ENCODE measurements around the gene NAE1. TPM values are rescaled to one million over a fixed set of nuclear protein-coding genes. Genes with fewer than 3 reads are reported as not detected.

NAE1 gene
- total RNA-seq, 1 experiment from 2014 or later = 70.7 TPM

GRCh38 chr16:66809765-66810164, 21.0 kb downstream of the NAE1 start:
- no TSS peak for BruUV-seq (replicated peaks)
- intact Hi-C loops (cut with micrococcal nuclease; ENCODE audit: unreplicated experiment) = no loop called here
- ChIA-PET POLR2A (no interaction called here), CTCF (no interaction called here)
- Histone ChIP-seq H3K4me3 (ENCODE audit: low read depth in 2 of 2, low read length in 2 of 2) (no peak overlapping the region), H3K9me3 (ENCODE audit: control insufficient read depth, insufficient read depth, low read depth, low read length) (no peaks in the 10 kb centered on the region), H3K27me3 (ENCODE audit: control insufficient read depth, insufficient read depth, low read length) (no peaks in the 10 kb centered on the region), H3K36me3 (ENCODE audit: control insufficient read depth, insufficient read depth, low read length) (peaks cover 30% of the 10 kb centered on the region), H3K27ac (ENCODE audit: low read length) (no peak overlapping the region), H3K4me1 (ENCODE audit: control insufficient read depth, insufficient read depth, low read length) (no peaks in the 10 kb centered on the region)
- in situ Hi-C loops (cut with HindIII; ENCODE audit: low pct_unique_long_range_greater_than_20kb, low sequenced_read_pairs) = no loop called here
- TF ChIP-seq TCF7L2 (IDR thresholded peaks at IDR 0.05; ENCODE audit: low read depth, low read length) (no peak), REST (IDR thresholded peaks at IDR 0.05; ENCODE audit: insufficient read depth in 1 of 2, low read depth in 2 of 2, low read length in 1 of 2) (no peak), SIN3A (IDR thresholded peaks at IDR 0.05; ENCODE audit: borderline replicate concordance, insufficient read depth, low read depth, low read length) (no peak), CTCF (IDR thresholded peaks at IDR 0.05) (no peak)
- DNase-seq (ENCODE audit: low read depth, low spot score) (no peak), ATAC-seq (no peak)

GRCh38 chr16:66802159-66802558, 28.6 kb downstream of the NAE1 start:
- ATAC-seq (no peak), DNase-seq (ENCODE audit: low read depth, low spot score) (no peak)
- H3K9me3 ChIP-seq (ENCODE audit: control insufficient read depth, insufficient read depth, low read depth, low read length) = no peaks in the 10 kb centered on the region
- H3K27me3 ChIP-seq (ENCODE audit: control insufficient read depth, insufficient read depth, low read length) = no peaks in the 10 kb centered on the region
- H3K27ac ChIP-seq (ENCODE audit: low read length) = no peak overlapping the region
- no peak overlapping the region for H3K4me3 ChIP-seq (ENCODE audit: low read depth in 2 of 2, low read length in 2 of 2)
- ChIA-PET CTCF (no interaction called here), POLR2A (no interaction called here)
- no TSS peak for BruUV-seq (replicated peaks)
- intact Hi-C loops (cut with micrococcal nuclease; ENCODE audit: unreplicated experiment) (no loop called here), in situ Hi-C loops (cut with HindIII; ENCODE audit: low pct_unique_long_range_greater_than_20kb, low sequenced_read_pairs) (no loop called here)
- no peaks in the 10 kb centered on the region for H3K4me1 ChIP-seq (ENCODE audit: control insufficient read depth, insufficient read depth, low read length)
- TF ChIP-seq CTCF (IDR thresholded peaks at IDR 0.05) = no peak
- no peak for TF ChIP-seq TCF7L2 (IDR thresholded peaks at IDR 0.05; ENCODE audit: low read depth, low read length)
- no peak for TF ChIP-seq SIN3A (IDR thresholded peaks at IDR 0.05; ENCODE audit: borderline replicate concordance, insufficient read depth, low read depth, low read length)
- no peak for TF ChIP-seq REST (IDR thresholded peaks at IDR 0.05; ENCODE audit: insufficient read depth in 1 of 2, low read depth in 2 of 2, low read length in 1 of 2)
- no peak for TF ChIP-seq POLR2AphosphoS5 (IDR thresholded peaks at IDR 0.05; ENCODE audit: low read depth, low read length)
- H3K36me3 ChIP-seq (ENCODE audit: control insufficient read depth, insufficient read depth, low read length) = peaks cover 19% of the 10 kb centered on the region
